HG03520 (cell line): Measurements from ENCODE around the gene ALG9.
"Not testable (repeated sequence)": the region's sequence is repeated elsewhere in the genome, so short reads cannot be mapped to it uniquely, and the experiment has no call there.

Experiments
- ATAC-seq: cut with Tn5 transposase; IDR thresholded peaks from one replicate; pipeline ENCODE4 v1.9.1; 2021; ENCODE audit warnings: mild to moderate bottlenecking, moderate library complexity; ENCODE audit not compliant: unreplicated experiment

Gene ALG9

GRCh38 chr11:111798279-111798678 lies 73.1 kb downstream of the ALG9 start:
- ATAC-seq = no peak

- ATAC-seq = no peak
Observed at GRCh38 chr11:111797145-111797581, 74.2 kb downstream of the ALG9 start.

- ATAC-seq = no peak
Observed at GRCh38 chr11:111796696-111797095, 74.7 kb downstream of the ALG9 start.

GRCh38 chr11:111795334-111795985 lies 75.9 kb downstream of the ALG9 start:
- no peak for ATAC-seq

- no peak for ATAC-seq
Observed at GRCh38 chr11:111793863-111794262, 77.5 kb downstream of the ALG9 start.

GRCh38 chr11:111792955-111793500 lies 78.4 kb downstream of the ALG9 start:
- ATAC-seq = no peak

GRCh38 chr11:111792314-111792713 lies 79.1 kb downstream of the ALG9 start:
- no peak for ATAC-seq

GRCh38 chr11:111788464-111788863 lies 82.9 kb downstream of the ALG9 start:
- ATAC-seq = no peak

- ATAC-seq = no peak
Observed at GRCh38 chr11:111788051-111788450, 83.3 kb downstream of the ALG9 start.

- ATAC-seq = no peak
Observed at GRCh38 chr11:111785886-111786412, 85.4 kb downstream of the ALG9 start.

GRCh38 chr11:111785076-111785475 lies 86.3 kb downstream of the ALG9 start:
- ATAC-seq = no peak

GRCh38 chr11:111784311-111784710 lies 87.1 kb downstream of the ALG9 start:
- not testable (repeated sequence) for ATAC-seq

- no peak for ATAC-seq
Observed at GRCh38 chr11:111782109-111782741, 89.2 kb downstream of the ALG9 start.

- ATAC-seq = no peak
Observed at GRCh38 chr11:111779118-111779517, 92.3 kb downstream of the ALG9 start.

- no peak for ATAC-seq
Observed at GRCh38 chr11:111778047-111778558, 93.3 kb downstream of the ALG9 start.

- peak; percentile 49 for ATAC-seq
Observed at GRCh38 chr11:111777094-111778046, 94.0 kb downstream of the ALG9 start.

- ATAC-seq = peak; percentile 94
Observed at GRCh38 chr11:111776398-111777093, 94.8 kb downstream of the ALG9 start.

GRCh38 chr11:111774955-111775710 lies 96.2 kb downstream of the ALG9 start:
- no peak for ATAC-seq

GRCh38 chr11:111772535-111772934 lies 98.8 kb downstream of the ALG9 start:
- ATAC-seq = no peak
